Heart right ventricle (tissue), 16 donors: Measurements from ENCODE around the gene ABHD2. TPM values are rescaled to one million over a fixed set of nuclear protein-coding genes. Genes with fewer than 3 reads are reported as not detected.
A peak's percentile ranks its signal among the peaks of the same experiment; 100 is the strongest.

Source experiments
- ATAC-seq, 8 donors: fragments of 200-7000 bp; cut with Tn5 transposase; one replicate each; pipeline ENCODE4 v1.9.1; 2020; ENCODE audit warnings: mild to moderate bottlenecking in 8 of 8, moderate library complexity in 8 of 8, moderate number of reproducible peaks in 1 of 8
- DNase-seq, 2 donors: peaks; one replicate each; pipeline ENCODE4 v3.0.0-alpha.2; 2020
- H3K27ac ChIP-seq, 10 donors: fragments of 200-600 bp; sonication (generic) in 2 of 10; one replicate each; pipeline versions ENCODE4 v1.5.0 to v1.8.0; 2020 to 2022; ENCODE audit warnings: mild to moderate bottlenecking in 3 of 10
- H3K27me3 ChIP-seq, 7 donors: fragments of 200-600 bp; one replicate each; pipeline ENCODE4 v1.8.0; 2021 to 2022; ENCODE audit warnings: mild to moderate bottlenecking in 2 of 7
- H3K36me3 ChIP-seq, 9 donors: fragments of 200-600 bp; sonication (generic) in 1 of 9; one replicate each; pipeline versions ENCODE4 v1.5.0 to v1.8.0; 2020 to 2022; ENCODE audit warnings: mild to moderate bottlenecking in 2 of 9
- H3K4me1 ChIP-seq, 9 donors: fragments of 200-600 bp; sonication (generic) in 1 of 9; one replicate each; pipeline versions ENCODE4 v1.5.0 to v1.8.0; 2020 to 2022; ENCODE audit warnings: mild to moderate bottlenecking in 4 of 9
- H3K4me3 ChIP-seq, 10 donors: fragments of 200-600 bp; sonication (generic) in 2 of 10; one replicate each; pipeline versions ENCODE4 v1.5.0 to v1.8.0; 2020 to 2022; ENCODE audit warnings: mild to moderate bottlenecking in 7 of 10, moderate library complexity in 2 of 10
- H3K9me3 ChIP-seq, 11 donors: fragments of 200-600 bp in 10 of 11; sonication (generic) in 2 of 11; one replicate each; pipeline versions ENCODE4 v1.5.0 to v1.8.0; 2013 to 2022; ENCODE audit warnings: mild to moderate bottlenecking in 2 of 11, control low read depth in 1 of 11, moderate library complexity in 1 of 11
- CTCF ChIP-seq, 9 donors: fragments of 200-600 bp; sonication (generic) in 2 of 9; IDR thresholded peaks; one replicate each; pipeline versions ENCODE4 v1.5.0 to v1.8.0; 2021 to 2022; ENCODE audit warnings: antibody characterized with exemption in 9 of 9, mild to moderate bottlenecking in 5 of 9, moderate library complexity in 1 of 9
- WGBS, 2 donors: extraction: QIAGEN DNeasy Blood & Tissue Kit; methylation state at CpG; one replicate each; pipeline ENCODE4 v1.1.7; 2013; ENCODE audit warnings: inconsistent platforms in 1 of 2; 5-methylcytosine and 5-hydroxymethylcytosine counted together
- intact Hi-C, 10 donors: fragments of 100-400 bp; cut with DNase I; formaldehyde crosslinking; loops; one replicate each; pipeline versions ENCODE4 v1.11.1 to v1.14.2; 2022
- polyA plus RNA-seq, 2 donors: library from polyadenylated mRNA; stranded (reverse); fragments of 200-250 nt; gene quantifications; one replicate each; pipeline ENCODE4 v1.2.3, GENCODE V29; 2013
- total RNA-seq, 10 donors: library from RNA; stranded (reverse); fragmentation: NEBNext Ultra II Directional in 3 of 10; extraction: Animal tissue kit (Norgen Biotek cat#: 25700) in 3 of 10; gene quantifications; one replicate each; pipeline versions ENCODE4 v1.2.1 to v1.2.4, GENCODE V29; 2021 to 2023
- donor health status: Arrhythmogenic right ventricular cardiomyopathy.
- donor health status: ischemic (EF 13 %, LVEDD 7.1; RV severe dilation, severe dysfunction).
- donor health status: healthy with polysubstance abuse.
- donor health status: DM: no; HTN: yes; CAD: no.
- donor health status: DM: no; HTN: no; CAD: no.
- donor health status: ischemic (EF 25% LVEDD 6.9; RV normal size, moderate dysfunction).
- donor health status: ischemic (EF 25% LVEDD 5.7; RV mildly dilated, moderate dysfunction).
- donor health status: healthy.
- donor health status: DM: yes; HTN: yes; CAD: no.
- donor health status: Ischemic cardiomyopathy.
- donor health status: ischemic (EF 35%, LVEDD 5.7; RV mildly dilated, moderate dysfunction).
- donor health status: nonischemic (EF 11% LVEDD 7.7; RV severe dilation, severe dysfunction).
- donor health status: DM: yes; HTN: yes; CAD: no.
- donor health status: PGD.
- donor health status: ischemic (EF 29% LVEDD 5.4; RV normal size, mild dysfunction).
- donor health status: nonischemic (EF 23%, LVEDD 6.1; RV moderate dilation, normal function).

ABHD2 gene
- total and polyA plus RNA-seq, 12 donors = 9.1 to 201 (median 119) TPM

- no peak for TF ChIP-seq CTCF (IDR thresholded peaks at IDR 0.05)
- Histone ChIP-seq H3K4me1 (peaks cover 0 to 60% (median 34%) of the 10 kb centered on the region in 9 donors), H3K27me3 (no peaks in the 10 kb centered on the region), H3K27ac (no peak overlapping the region), H3K36me3 (peaks cover 0 to 77% (median 3%) of the 10 kb centered on the region in 9 donors), H3K4me3 (no peak overlapping the region), H3K9me3 (no peaks in the 10 kb centered on the region)
- ATAC-seq = no peak
- WGBS, 2 donors = 75 to 79% methylated on average over 3 of the region's 3 CpGs
- no peak for DNase-seq
- intact Hi-C loops = loop anchor here in 1 of 10 donors (5.0 kb wide), 1 partner anchor 84 kb away; no protein-coding TSS in a partner anchor
Measured at GRCh38 chr15:89161666-89162065, 73.4 kb downstream of the ABHD2 start.

- no peaks in the 10 kb centered on the region for H3K9me3 ChIP-seq
- H3K4me1 ChIP-seq = peaks cover 0 to 70% (median 46%) of the 10 kb centered on the region in 9 donors
- H3K27ac ChIP-seq = peak overlapping the region in 2 of 10 donors; percentile 5 to 21
- no peaks in the 10 kb centered on the region for H3K27me3 ChIP-seq
- ATAC-seq (no peak), DNase-seq (no peak)
- no peak overlapping the region for H3K4me3 ChIP-seq
- H3K36me3 ChIP-seq = peaks cover 0 to 60% (median 0%) of the 10 kb centered on the region in 9 donors
- intact Hi-C loops = loop anchor here in 1 of 10 donors (5.0 kb wide), 1 partner anchor 86 kb away; no protein-coding TSS in a partner anchor
- 80 to 85% methylated on average over 5 of the region's 5 CpGs for WGBS, 2 donors
- no peak for TF ChIP-seq CTCF (IDR thresholded peaks at IDR 0.05)
Measured at GRCh38 chr15:89163271-89164055, 75.2 kb downstream of the ABHD2 start.

GRCh38 chr15:89164712-89165211 lies 76.5 kb downstream of the ABHD2 start:
- intact Hi-C loops = loop anchor here in 2 of 10 donors (5.0 kb wide), 2 partner anchors 77 to 87 kb away; partner anchors contain the start of gene ABHD2 (in 1 of the 2)
- Histone ChIP-seq H3K9me3 (no peaks in the 10 kb centered on the region), H3K4me1 (peaks cover 0 to 71% (median 44%) of the 10 kb centered on the region in 9 donors), H3K27ac (peak overlapping the region in 4 of 10 donors; percentile 3 to 66 (median 45)), H3K4me3 (no peak overlapping the region), H3K36me3 (peaks cover 0 to 50% (median 0%) of the 10 kb centered on the region in 9 donors), H3K27me3 (no peaks in the 10 kb centered on the region)
- 54 to 56% methylated on average over 7 of the region's 7 CpGs for WGBS, 2 donors
- no peak for TF ChIP-seq CTCF (IDR thresholded peaks at IDR 0.05)
- ATAC-seq (peak; percentile 25 to 85 (median 62)), DNase-seq (peak in 1 of 2 donors; percentile 35)

GRCh38 chr15:89165677-89166076 lies 77.4 kb downstream of the ABHD2 start:
- TF ChIP-seq CTCF (IDR thresholded peaks at IDR 0.05) = no peak
- H3K4me1 ChIP-seq = peaks cover 0 to 71% (median 44%) of the 10 kb centered on the region in 9 donors
- H3K9me3 ChIP-seq = no peaks in the 10 kb centered on the region

More at GRCh38 chr15:89165677-89166076, 77.4 kb downstream of the ABHD2 start:
- WGBS, 2 donors = 54 to 59% methylated on average over 2 of the region's 2 CpGs
- H3K27ac ChIP-seq = peak overlapping the region in 6 of 10 donors; percentile 20 to 75 (median 45)
- H3K36me3 ChIP-seq = peaks cover 0 to 44% (median 0%) of the 10 kb centered on the region in 9 donors
- no peak for DNase-seq
- H3K27me3 ChIP-seq = no peaks in the 10 kb centered on the region
- H3K4me3 ChIP-seq = no peak overlapping the region
- intact Hi-C loops = loop anchor here in 1 of 10 donors (5.0 kb wide), 1 partner anchor 78 kb away; the partner anchor contains the start of gene ABHD2
- no peak for ATAC-seq
